ENCODE data around the gene RAB3A. TPM values are rescaled to one million over a fixed set of nuclear protein-coding genes. Genes with fewer than 3 reads are reported as not detected.

RAB3A gene
- total and polyA plus RNA-seq, 9 of the 15 experiments (the other 6 are each of a cell fraction or from before 2014, with no cell fraction given): 0.17 to 5.1 (median 0.90) TPM; not detected in 1

GRCh38 chr19:18239303-18239702, 35.5 kb upstream of the RAB3A start (continued):
- TF ChIP-seq ZNF431 (CRISPR knock-in tag; IDR thresholded peaks at IDR 0.05) (no peak), CAMTA2 (CRISPR knock-in tag; conservative IDR thresholded peaks at IDR 0.05) (no peak), SOX6 (IDR thresholded peaks at IDR 0.05) (peak; percentile 94), FOXK1 (CRISPR knock-in tag; IDR thresholded peaks at IDR 0.05; ENCODE audit: borderline replicate concordance) (0 out of 2 replicates have a peak, but pooled peaks have one; percentile 75), GTF2A2 (tag; IDR thresholded peaks at IDR 0.05) (no peak), ZBTB33 (CRISPR knock-in tag; IDR thresholded peaks at IDR 0.05) (no peak), NRF1 (conservative IDR thresholded peaks at IDR 0.05 in 1 of 2, IDR thresholded peaks at IDR 0.05 in 1 of 2) (no peak), JUND (IDR thresholded peaks at IDR 0.05; ENCODE audit: borderline replicate concordance, low read depth, low read length) (no peak), JUND (tag; IDR thresholded peaks at IDR 0.05; ENCODE audit: borderline replicate concordance, low read depth, low read length) (peak; percentile 95; the same call in 2 of the 3 replicates), PTBP1 (IDR thresholded peaks at IDR 0.05; ENCODE audit: low read depth, low read length) (0 out of 2 replicates have a peak, but pooled peaks have one; percentile 53), CBX1 (IDR thresholded peaks at IDR 0.05; ENCODE audit: low read depth) (0 out of 2 replicates have a peak, but pooled peaks have one; percentile 38), ZC3H4 (CRISPR knock-in tag; IDR thresholded peaks at IDR 0.05; ENCODE audit: borderline replicate concordance) (no peak), EHMT2 (IDR thresholded peaks at IDR 0.05) (peak; percentile 96), PREB (CRISPR knock-in tag; IDR thresholded peaks at IDR 0.05) (no peak), TEAD2 (tag; IDR thresholded peaks at IDR 0.05) (no peak), HDAC2 (IDR thresholded peaks at IDR 0.05) (peak; percentile 72), PCBP1 (IDR thresholded peaks at IDR 0.05; ENCODE audit: low read depth, low read length, poor library complexity, severe bottlenecking) (no peak), MEF2D (tag; conservative IDR thresholded peaks at IDR 0.05; ENCODE audit: low read depth) (no peak), BCLAF1 (IDR thresholded peaks at IDR 0.05; ENCODE audit: borderline replicate concordance in 1 of 2, control insufficient read depth in 1 of 2, low read depth in 2 of 2, low read length in 1 of 2) (no peak)
